ENCODE results near the gene SMARCB1. TPM values are rescaled to one million over a fixed set of nuclear protein-coding genes. Genes with fewer than 3 reads are reported as not detected.

SMARCB1 gene
- polyA plus RNA-seq, 1 of the 3 experiments (the other 2 are of a cell fraction), result 215 TPM

DNA sequence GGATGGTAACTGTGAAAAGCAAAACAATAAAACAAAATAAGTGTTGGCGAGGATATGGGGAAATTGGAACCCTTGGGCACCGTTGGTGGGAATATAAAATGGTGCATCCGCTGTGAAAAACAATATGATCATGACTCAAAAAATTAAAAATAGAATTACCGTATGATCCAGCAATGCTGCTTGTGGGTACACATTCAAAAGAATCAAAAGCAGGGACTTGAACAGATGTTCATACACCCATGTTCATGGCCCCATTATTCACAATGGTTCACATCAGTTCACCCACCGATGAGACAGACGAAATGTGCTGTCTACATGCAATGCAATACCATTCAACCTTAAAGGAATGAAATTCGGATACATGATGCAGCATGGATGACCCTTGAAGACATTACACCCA is 53.3 kb downstream of the SMARCB1 start:
- no peak overlapping the region for H3K9ac ChIP-seq
- DNase-seq, result no peak
- H3K27me3 ChIP-seq (ENCODE audit: insufficient read depth), result no peaks in the 10 kb centered on the region
- H3F3A ChIP-seq (replicated peaks; ENCODE audit: insufficient read depth), result no peaks in the 10 kb centered on the region
- peaks cover 0 to 22% of the 10 kb centered on the region in 2 experiments for H3K36me3 ChIP-seq (replicated peaks in 1 of 2; ENCODE audit: control insufficient read depth in 1 of 2, insufficient read depth in 2 of 2, low read length in 1 of 2)
- 84% methylated on average over 7 of the region's 7 CpGs for WGBS (ENCODE audit: low lambda C conversion rate)
- H3K27ac ChIP-seq (ENCODE audit: low read depth in 2 of 2, low read length in 1 of 2), result no peak overlapping the region
- no peaks in the 10 kb centered on the region for H4K20me1 ChIP-seq (ENCODE audit: insufficient read depth)
- H3K9me3 ChIP-seq, result no peaks in the 10 kb centered on the region
- ChIA-PET POLR2A (no interaction called here), CTCF (no interaction called here)
- H2AFZ ChIP-seq (ENCODE audit: low read depth), result no peak overlapping the region
- no peaks in the 10 kb centered on the region for H3K9me2 ChIP-seq
- H3K4me1 ChIP-seq (ENCODE audit: control insufficient read depth in 1 of 2, insufficient read depth in 2 of 2, low read depth in 1 of 2, low read length in 1 of 2), result peaks cover 0 to 18% of the 10 kb centered on the region in 2 experiments; a peak in 1 of 4 replicates
- no peak overlapping the region for H3K4me2 ChIP-seq
- H3K4me3 ChIP-seq (ENCODE audit: low read depth in 2 of 2, low read length in 1 of 2), result no peak overlapping the region
- H3K79me2 ChIP-seq (ENCODE audit: insufficient read depth), result no peaks in the 10 kb centered on the region
- TF ChIP-seq, protein P1, sequence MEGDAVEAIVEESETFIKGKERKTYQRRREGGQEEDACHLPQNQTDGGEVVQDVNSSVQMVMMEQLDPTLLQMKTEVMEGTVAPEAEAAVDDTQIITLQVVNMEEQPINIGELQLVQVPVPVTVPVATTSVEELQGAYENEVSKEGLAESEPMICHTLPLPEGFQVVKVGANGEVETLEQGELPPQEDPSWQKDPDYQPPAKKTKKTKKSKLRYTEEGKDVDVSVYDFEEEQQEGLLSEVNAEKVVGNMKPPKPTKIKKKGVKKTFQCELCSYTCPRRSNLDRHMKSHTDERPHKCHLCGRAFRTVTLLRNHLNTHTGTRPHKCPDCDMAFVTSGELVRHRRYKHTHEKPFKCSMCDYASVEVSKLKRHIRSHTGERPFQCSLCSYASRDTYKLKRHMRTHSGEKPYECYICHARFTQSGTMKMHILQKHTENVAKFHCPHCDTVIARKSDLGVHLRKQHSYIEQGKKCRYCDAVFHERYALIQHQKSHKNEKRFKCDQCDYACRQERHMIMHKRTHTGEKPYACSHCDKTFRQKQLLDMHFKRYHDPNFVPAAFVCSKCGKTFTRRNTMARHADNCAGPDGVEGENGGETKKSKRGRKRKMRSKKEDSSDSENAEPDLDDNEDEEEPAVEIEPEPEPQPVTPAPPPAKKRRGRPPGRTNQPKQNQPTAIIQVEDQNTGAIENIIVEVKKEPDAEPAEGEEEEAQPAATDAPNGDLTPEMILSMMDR (IDR thresholded peaks at IDR 0.05), result no peak
- no peak for TF ChIP-seq RCOR1 (IDR thresholded peaks at IDR 0.05; ENCODE audit: low read length)
- TF ChIP-seq GATA2 (CRISPR knock-in tag; IDR thresholded peaks at IDR 0.05), result no peak
- TF ChIP-seq EZH2phosphoT487 (IDR thresholded peaks at IDR 0.05; ENCODE audit: borderline replicate concordance, low read depth), result no peak
- TF ChIP-seq MXI1 (IDR thresholded peaks at IDR 0.05; ENCODE audit: low read depth, low read length), result no peak
- no peak for TF ChIP-seq SIN3A (IDR thresholded peaks at IDR 0.05; ENCODE audit: borderline replicate concordance, low read depth, low read length)

DNA sequence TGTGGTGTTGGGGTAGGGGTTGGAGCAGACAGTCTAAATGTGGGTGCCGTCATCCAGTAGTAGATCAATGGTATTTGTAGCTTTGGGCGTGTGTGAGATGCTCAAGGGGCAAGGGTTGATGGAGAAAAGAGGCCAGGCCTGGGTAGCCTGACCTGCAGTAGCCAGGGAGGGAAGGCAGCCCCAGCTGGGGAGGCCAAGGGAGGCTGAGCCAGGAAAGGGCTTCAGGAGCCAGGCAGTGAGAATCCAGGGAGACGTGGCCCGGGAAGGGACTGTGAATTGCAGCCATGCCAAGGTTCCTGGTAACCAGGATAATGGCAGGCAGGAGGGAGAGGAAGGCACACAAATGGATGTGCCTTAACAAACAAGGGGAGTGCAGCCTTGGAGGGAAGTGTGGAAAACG is 54.5 kb downstream of the SMARCB1 start:
- peak; percentile 38 for DNase-seq
- Histone ChIP-seq H3K79me2 (ENCODE audit: insufficient read depth) (no peaks in the 10 kb centered on the region), H3K36me3 (replicated peaks in 1 of 2; ENCODE audit: control insufficient read depth in 1 of 2, insufficient read depth in 2 of 2, low read length in 1 of 2) (peaks cover 0 to 11% of the 10 kb centered on the region in 2 experiments), H3F3A (replicated peaks; ENCODE audit: insufficient read depth) (no peaks in the 10 kb centered on the region), H3K9me2 (no peaks in the 10 kb centered on the region), H3K4me2 (no peak overlapping the region), H3K9me3 (no peaks in the 10 kb centered on the region), H3K9ac (no peak overlapping the region), H3K4me1 (ENCODE audit: control insufficient read depth in 1 of 2, insufficient read depth in 2 of 2, low read depth in 1 of 2, low read length in 1 of 2) (peaks cover under 1 to 21% of the 10 kb centered on the region in 2 experiments; a peak in 3 of 4 replicates), H2AFZ (ENCODE audit: low read depth) (no peak overlapping the region), H3K27ac (ENCODE audit: low read depth in 2 of 2, low read length in 1 of 2) (no peak overlapping the region), H4K20me1 (ENCODE audit: insufficient read depth) (no peaks in the 10 kb centered on the region), H3K27me3 (ENCODE audit: insufficient read depth) (no peaks in the 10 kb centered on the region), H3K4me3 (ENCODE audit: low read depth in 2 of 2, low read length in 1 of 2) (no peak overlapping the region)
- TF ChIP-seq TEAD4 (IDR thresholded peaks at IDR 0.05; ENCODE audit: borderline replicate concordance, insufficient read depth) (no peak), MXI1 (IDR thresholded peaks at IDR 0.05; ENCODE audit: low read depth, low read length) (no peak)
- TF ChIP-seq, protein P2, sequence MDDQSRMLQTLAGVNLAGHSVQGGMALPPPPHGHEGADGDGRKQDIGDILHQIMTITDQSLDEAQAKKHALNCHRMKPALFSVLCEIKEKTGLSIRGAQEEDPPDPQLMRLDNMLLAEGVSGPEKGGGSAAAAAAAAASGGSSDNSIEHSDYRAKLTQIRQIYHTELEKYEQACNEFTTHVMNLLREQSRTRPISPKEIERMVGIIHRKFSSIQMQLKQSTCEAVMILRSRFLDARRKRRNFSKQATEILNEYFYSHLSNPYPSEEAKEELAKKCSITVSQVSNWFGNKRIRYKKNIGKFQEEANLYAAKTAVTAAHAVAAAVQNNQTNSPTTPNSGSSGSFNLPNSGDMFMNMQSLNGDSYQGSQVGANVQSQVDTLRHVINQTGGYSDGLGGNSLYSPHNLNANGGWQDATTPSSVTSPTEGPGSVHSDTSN (IDR thresholded peaks at IDR 0.05), result no peak
- TF ChIP-seq, protein P3, sequence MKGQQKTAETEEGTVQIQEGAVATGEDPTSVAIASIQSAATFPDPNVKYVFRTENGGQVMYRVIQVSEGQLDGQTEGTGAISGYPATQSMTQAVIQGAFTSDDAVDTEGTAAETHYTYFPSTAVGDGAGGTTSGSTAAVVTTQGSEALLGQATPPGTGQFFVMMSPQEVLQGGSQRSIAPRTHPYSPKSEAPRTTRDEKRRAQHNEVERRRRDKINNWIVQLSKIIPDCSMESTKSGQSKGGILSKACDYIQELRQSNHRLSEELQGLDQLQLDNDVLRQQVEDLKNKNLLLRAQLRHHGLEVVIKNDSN (IDR thresholded peaks at IDR 0.05; ENCODE audit: borderline replicate concordance, low read depth), result no peak
- CTCF ChIA-PET, result no interaction called here
- WGBS (ENCODE audit: low lambda C conversion rate), result 83% methylated on average over 5 of the region's 5 CpGs
- POLR2A ChIA-PET, result no interaction called here

Measured in SK-N-SH (cell line).